H1 (cell line): ENCODE data around the gene DPP10.

Source experiments
- CEBPB ChIP-seq: IDR thresholded peaks from 2 replicates; pipeline ENCODE4 v1.6.1; 2012; ENCODE audit warnings: low read depth, low read length
- CTCF ChIP-seq, 3 experiments: IDR thresholded peaks; 1 replicate in 2 of 3; 2 replicates in 1 of 3; pipeline versions ENCODE4 v1.5.1 to v1.6.1; 2011; ENCODE audit warnings: low read length in 3 of 3, mild to moderate bottlenecking in 3 of 3, inconsistent platforms in 2 of 3, low read depth in 1 of 3, moderate library complexity in 1 of 3; ENCODE audit not compliant: insufficient read depth in 1 of 3; ENCODE audit errors: control extremely low read depth in 1 of 3
- RAD21 ChIP-seq, 2 experiments: IDR thresholded peaks in 1 of 2; conservative IDR thresholded peaks in 1 of 2; 2 replicates each; pipeline ENCODE4 v1.6.1; 2011; ENCODE audit warnings: low read depth in 2 of 2, low read length in 2 of 2, improper control_type of control experiment in 1 of 2, inconsistent platforms in 1 of 2, mild to moderate bottlenecking in 1 of 2, moderate library complexity in 1 of 2
- SRF ChIP-seq: IDR thresholded peaks from 2 replicates; pipeline ENCODE4 v1.6.1; 2011; ENCODE audit warnings: mild to moderate bottlenecking, low read depth, low read length, moderate library complexity
- TAF1 ChIP-seq: IDR thresholded peaks from 2 replicates; pipeline ENCODE4 v1.6.1; 2011; ENCODE audit warnings: mild to moderate bottlenecking, low read depth, low read length
- USF2 ChIP-seq: IDR thresholded peaks from 2 replicates; pipeline ENCODE4 v1.6.1; 2011; ENCODE audit warnings: low read length, improper control_type of control experiment

GRCh38 chr2:114545052-114545451, 102.6 kb downstream of the DPP10 start:
- TF ChIP-seq CEBPB (no peak), TAF1 (no peak), CTCF (IDR thresholded peaks at IDR 0.05; ENCODE audit: control extremely low read depth in 1 of 3, insufficient read depth in 1 of 3, low read depth in 1 of 3, low read length in 3 of 3) (no peak), USF2 (no peak), RAD21 (IDR thresholded peaks at IDR 0.05 in 1 of 2, conservative IDR thresholded peaks at IDR 0.05 in 1 of 2; ENCODE audit: low read depth in 2 of 2, low read length in 2 of 2) (no peak), SRF (no peak)
